Measurements from ENCODE around the gene UBXN4. TPM values are rescaled to one million over a fixed set of nuclear protein-coding genes. Genes with fewer than 3 reads are reported as not detected.

UBXN4 gene, protein sequence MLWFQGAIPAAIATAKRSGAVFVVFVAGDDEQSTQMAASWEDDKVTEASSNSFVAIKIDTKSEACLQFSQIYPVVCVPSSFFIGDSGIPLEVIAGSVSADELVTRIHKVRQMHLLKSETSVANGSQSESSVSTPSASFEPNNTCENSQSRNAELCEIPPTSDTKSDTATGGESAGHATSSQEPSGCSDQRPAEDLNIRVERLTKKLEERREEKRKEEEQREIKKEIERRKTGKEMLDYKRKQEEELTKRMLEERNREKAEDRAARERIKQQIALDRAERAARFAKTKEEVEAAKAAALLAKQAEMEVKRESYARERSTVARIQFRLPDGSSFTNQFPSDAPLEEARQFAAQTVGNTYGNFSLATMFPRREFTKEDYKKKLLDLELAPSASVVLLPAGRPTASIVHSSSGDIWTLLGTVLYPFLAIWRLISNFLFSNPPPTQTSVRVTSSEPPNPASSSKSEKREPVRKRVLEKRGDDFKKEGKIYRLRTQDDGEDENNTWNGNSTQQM
- total RNA-seq, result 24.2 and 28.1 TPM in 2 replicates

DNA sequence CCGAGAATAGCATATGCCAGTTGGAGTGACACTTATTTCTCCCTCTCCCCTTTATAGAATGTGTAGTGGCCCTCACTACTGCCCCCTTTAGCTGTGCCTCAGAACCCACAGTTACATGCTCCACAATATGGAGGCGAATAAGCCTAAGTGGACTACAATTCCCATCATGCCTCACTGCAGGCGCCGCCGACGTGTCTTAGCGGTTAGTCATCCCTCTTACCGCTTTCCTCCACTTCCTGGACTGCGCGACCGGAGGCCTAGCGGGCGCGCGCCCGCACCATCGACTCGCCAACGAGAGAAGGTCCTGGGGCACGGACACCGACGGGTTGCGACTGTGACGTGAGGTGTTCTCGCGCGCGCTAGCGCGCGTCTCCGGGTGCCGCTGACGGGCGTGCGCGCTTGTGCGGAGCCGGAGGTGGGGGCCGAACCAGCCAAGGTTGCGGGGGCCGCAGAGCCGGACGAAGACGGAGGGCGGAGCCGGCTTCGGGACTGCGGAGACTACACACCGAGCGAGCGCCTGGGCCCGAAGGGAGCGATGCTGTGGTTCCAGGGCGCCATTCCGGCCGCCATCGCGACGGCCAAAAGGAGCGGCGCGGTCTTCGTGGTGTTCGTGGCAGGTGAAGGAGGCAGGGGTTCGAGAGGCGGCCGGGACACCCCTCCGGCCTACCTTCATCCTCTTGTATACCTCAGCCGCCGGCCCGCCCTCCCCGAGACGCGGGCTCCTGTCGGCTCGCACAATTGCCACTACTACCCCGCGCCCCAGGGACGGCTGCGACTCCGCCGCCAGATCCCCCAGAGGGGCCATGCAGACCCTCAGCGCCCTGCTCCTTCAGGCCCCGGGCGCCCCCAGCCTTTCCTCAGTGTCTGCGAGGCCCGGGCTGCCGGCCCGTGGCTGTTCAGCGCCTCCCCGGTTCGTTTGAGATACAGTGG lies at the start of gene UBXN4:
UBXN4 (plus strand) TSS at position 461 of the 930 bp plus-strand sequence; CDS start at position 536, 75 bp downstream.

Other genes with a start within 250 kb of the UBXN4 start
- 8.3 and 9.6 TPM in 2 replicates for gene ZRANB3, start 210.6 kb upstream of the UBXN4 start, total RNA-seq
- 10.3 and 11.1 TPM in 2 replicates for gene R3HDM1, start 210.4 kb upstream of the UBXN4 start, total RNA-seq
- not detected in 2 replicates for gene LCT, start 95.3 kb downstream of the UBXN4 start, total RNA-seq
- 44.4 and 46.5 TPM in 2 replicates for gene MCM6, start 134.6 kb downstream of the UBXN4 start, total RNA-seq
- gene DARS1, start 243.8 kb downstream of the UBXN4 start, total RNA-seq, result 48.8 and 62.5 TPM in 2 replicates

Data from bronchus fibroblast of lung (primary cell).